H9 (cell line): ENCODE measurements around the gene PDE7B. TPM values are rescaled to one million over a fixed set of nuclear protein-coding genes. Genes with fewer than 3 reads are reported as not detected.
"Not testable (repeated sequence)": the region's sequence is repeated elsewhere in the genome, so short reads cannot be mapped to it uniquely, and the experiment has no call there.

Experiments used
- DNase-seq: peaks from one replicate; pipeline ENCODE4 v3.0.0-alpha.2; 2017
- H2AFZ ChIP-seq: one replicate; pipeline ENCODE4 v1.6.1; 2013; ENCODE audit warnings: mild to moderate bottlenecking, low read length, control low read depth, moderate library complexity
- H2AK5ac ChIP-seq: 2 replicates; pipeline ENCODE4 v1.6.1; 2013; ENCODE audit warnings: low read length, control low read depth, mixed read lengths; ENCODE audit not compliant: insufficient read length
- H2BK120ac ChIP-seq: one replicate; pipeline ENCODE4 v1.6.1; 2013; ENCODE audit warnings: low read depth, mild to moderate bottlenecking, low read length, control low read depth, inconsistent platforms; ENCODE audit not compliant: poor library complexity, severe bottlenecking
- H2BK12ac ChIP-seq: 2 replicates; pipeline ENCODE4 v1.6.1; 2013; ENCODE audit warnings: low read length, control low read depth, mixed read lengths, low read depth; ENCODE audit not compliant: insufficient read length
- H2BK15ac ChIP-seq: 2 replicates; pipeline ENCODE4 v1.6.1; 2013; ENCODE audit warnings: low read depth, low read length, control low read depth
- H2BK20ac ChIP-seq: one replicate; pipeline ENCODE4 v1.6.1; 2013; ENCODE audit warnings: low read depth, mild to moderate bottlenecking, low read length, control low read depth, inconsistent platforms; ENCODE audit not compliant: poor library complexity, severe bottlenecking
- H2BK5ac ChIP-seq: 2 replicates; pipeline ENCODE4 v1.6.1; 2013; ENCODE audit warnings: low read length, control low read depth, mixed read lengths; ENCODE audit not compliant: insufficient read length
- H3K14ac ChIP-seq: 2 replicates; pipeline ENCODE4 v1.6.1; 2013; ENCODE audit warnings: low read length, control low read depth; ENCODE audit not compliant: insufficient read depth
- H3K18ac ChIP-seq: 2 replicates; pipeline ENCODE4 v1.6.1; 2013; ENCODE audit warnings: low read depth, mild to moderate bottlenecking, mixed read lengths, low read length, control low read depth; ENCODE audit not compliant: insufficient read length
- H3K23ac ChIP-seq: 2 replicates; pipeline ENCODE4 v1.6.1; 2013; ENCODE audit warnings: low read length, control low read depth, mixed read lengths, low read depth; ENCODE audit not compliant: insufficient read length
- H3K23me2 ChIP-seq: 2 replicates; pipeline ENCODE4 v1.6.1; 2013; ENCODE audit warnings: low read depth, mild to moderate bottlenecking, mixed read lengths, low read length, control low read depth; ENCODE audit not compliant: insufficient read length, poor library complexity, severe bottlenecking
- H3K27ac ChIP-seq: 2 replicates; pipeline ENCODE4 v1.5.1; 2013; ENCODE audit warnings: low read length, control low read depth, mixed read lengths, low read depth; ENCODE audit not compliant: insufficient read length
- H3K27me3 ChIP-seq: 2 replicates; pipeline ENCODE4 v1.6.1; 2013; ENCODE audit warnings: low read length, control low read depth, inconsistent platforms; ENCODE audit not compliant: insufficient read depth
- H3K4ac ChIP-seq: 2 replicates; pipeline ENCODE4 v1.6.1; 2013; ENCODE audit warnings: low read depth, mild to moderate bottlenecking, control low read depth, inconsistent platforms, low read length, moderate library complexity
- H3K4me1 ChIP-seq: 2 replicates; pipeline ENCODE4 v1.6.1; 2013; ENCODE audit warnings: low read length, control low read depth, inconsistent platforms; ENCODE audit not compliant: insufficient read depth
- H3K4me2 ChIP-seq: 2 replicates; pipeline ENCODE4 v1.6.1; 2013; ENCODE audit warnings: low read length, control low read depth, mixed read lengths; ENCODE audit not compliant: insufficient read length, insufficient read depth
- H3K56ac ChIP-seq: 2 replicates; pipeline ENCODE4 v1.6.1; 2013; ENCODE audit warnings: low read depth, mild to moderate bottlenecking, mixed read lengths, low read length, control low read depth; ENCODE audit not compliant: insufficient read length
- H3K79me1 ChIP-seq: 2 replicates; pipeline ENCODE4 v1.6.1; 2013; ENCODE audit warnings: low read depth, mild to moderate bottlenecking, moderate library complexity, low read length, control low read depth, inconsistent platforms; ENCODE audit not compliant: insufficient read depth, poor library complexity, severe bottlenecking
- H3K79me2 ChIP-seq: 2 replicates; pipeline ENCODE4 v1.6.1; 2013; ENCODE audit warnings: low read length, control low read depth, inconsistent platforms; ENCODE audit not compliant: insufficient read depth
- H3K9ac ChIP-seq: 2 replicates; pipeline ENCODE4 v1.6.1; 2013; ENCODE audit warnings: low read length, control low read depth, mixed read lengths; ENCODE audit not compliant: insufficient read length; ENCODE audit errors: extremely low read depth
- H3K9me3 ChIP-seq: one replicate; pipeline ENCODE4 v1.6.1; 2013; ENCODE audit warnings: low read depth, low read length, inconsistent platforms; ENCODE audit not compliant: control insufficient read depth
- H3T11ph ChIP-seq: one replicate; pipeline ENCODE4 v1.6.1; 2013; ENCODE audit warnings: mild to moderate bottlenecking, low read length, control low read depth, inconsistent platforms
- H4K20me1 ChIP-seq: one replicate; pipeline ENCODE4 v1.6.1; 2013; ENCODE audit not compliant: control insufficient read depth, insufficient read length, insufficient read depth
- H4K5ac ChIP-seq: 2 replicates; pipeline ENCODE4 v1.6.1; 2013; ENCODE audit warnings: low read depth, mild to moderate bottlenecking, mixed read lengths, low read length, control low read depth; ENCODE audit not compliant: insufficient read length
- H4K8ac ChIP-seq: replicated peaks from 2 replicates; pipeline ENCODE4 v1.6.1; 2013; ENCODE audit warnings: low read length, control low read depth, mixed read lengths, low read depth; ENCODE audit not compliant: insufficient read length
- H4K91ac ChIP-seq: 2 replicates; pipeline ENCODE4 v1.6.1; 2013; ENCODE audit warnings: low read depth, mild to moderate bottlenecking, moderate library complexity, mixed read lengths, low read length, control low read depth; ENCODE audit not compliant: insufficient read length
- H3K27ac Mint-ChIP-seq, 3 experiments: 2 replicates in 2 of 3; 3 replicates in 1 of 3; pipeline ENCODE4 v1.8.0; 2020 to 2021; ENCODE audit warnings: mixed read lengths in 3 of 3, mild to moderate bottlenecking in 1 of 3, moderate library complexity in 1 of 3
- H3K27me3 Mint-ChIP-seq: 2 replicates; pipeline ENCODE4 v1.8.0; 2021; ENCODE audit warnings: low read depth, mild to moderate bottlenecking, moderate library complexity, mixed read lengths
- H3K36me3 Mint-ChIP-seq, 3 experiments: 2 replicates in 2 of 3; 3 replicates in 1 of 3; pipeline ENCODE4 v1.8.0; 2020 to 2021; ENCODE audit warnings: low read depth in 3 of 3, mixed read lengths in 3 of 3; ENCODE audit not compliant: insufficient read depth in 1 of 3
- H3K4me1 Mint-ChIP-seq, 2 experiments: 2 replicates each; pipeline ENCODE4 v1.8.0; 2020; ENCODE audit warnings: mixed read lengths in 2 of 2
- H3K4me3 Mint-ChIP-seq, 2 experiments: 2 replicates in 1 of 2; 3 replicates in 1 of 2; pipeline ENCODE4 v1.8.0; 2020 to 2021; ENCODE audit warnings: mild to moderate bottlenecking in 2 of 2, mixed read lengths in 2 of 2, moderate library complexity in 1 of 2
- H3K9me3 Mint-ChIP-seq, 2 experiments: 2 replicates in 1 of 2; 3 replicates in 1 of 2; pipeline ENCODE4 v1.8.0; 2020; ENCODE audit warnings: mild to moderate bottlenecking in 2 of 2, mixed read lengths in 2 of 2, moderate library complexity in 1 of 2
- CTCF ChIP-seq: fragments of 200-600 bp; sonication (generic); conservative IDR thresholded peaks from 3 replicates; pipeline ENCODE4 v1.8.0; 2021; ENCODE audit warnings: antibody characterized with exemption, mild to moderate bottlenecking
- WGBS: extraction: QIAGEN DNeasy Blood & Tissue Kit; methylation state at CpG from one replicate; pipeline ENCODE4 v1.1.7; 2013; ENCODE audit warnings: missing lambda C conversion rate, low lambda C conversion rate, mixed read lengths; ENCODE audit not compliant: insufficient read length; ENCODE audit errors: extremely low coverage; 5-methylcytosine and 5-hydroxymethylcytosine counted together
- total RNA-seq: library from RNA; stranded (reverse); gene quantifications from 2 replicates; pipeline ENCODE4 v1.2.1, GENCODE V29; 2021

The PDE7B gene
- total RNA-seq, 1 experiment from 2014 or later: not detected

DNA sequence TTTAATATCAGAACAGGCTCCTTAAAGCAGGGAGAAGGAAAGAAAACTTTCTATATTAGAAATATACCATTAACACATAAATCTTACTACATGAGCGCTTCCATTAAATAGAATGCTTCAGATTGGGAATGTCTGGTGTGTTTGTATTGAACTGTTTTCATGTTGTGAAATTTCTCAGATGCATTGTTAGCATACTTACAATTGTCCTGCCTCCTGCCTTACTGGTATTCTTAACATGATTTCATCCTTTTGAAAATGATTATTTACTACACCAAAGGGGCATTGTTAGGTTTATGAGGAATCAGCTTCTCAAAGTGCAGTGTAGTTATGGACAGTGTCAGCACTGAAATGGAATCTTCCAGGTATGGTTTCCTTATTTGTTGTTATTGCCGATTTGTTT is 253.1 kb downstream of the PDE7B start:
- TF ChIP-seq CTCF: no peak
- Histone ChIP-seq H3K79me2 (no peaks in the 10 kb centered on the region), H3K9ac (no peak overlapping the region), H2AFZ (no peak overlapping the region), H2BK20ac (no peak overlapping the region), H2BK12ac (no peak overlapping the region), H3T11ph (no peak overlapping the region), H4K8ac (no peak overlapping the region), H3K9me3 (no peaks in the 10 kb centered on the region), H3K23ac (no peak overlapping the region), H3K27me3 (peaks cover 55% of the 10 kb centered on the region), H3K4ac (no peak overlapping the region), H3K79me1 (no peaks in the 10 kb centered on the region), H3K23me2 (no peaks in the 10 kb centered on the region), H3K4me1 (peaks cover 3% of the 10 kb centered on the region; the same call in 1 of the 2 replicates), H3K56ac (no peak overlapping the region), H3K14ac (no peak overlapping the region), H4K91ac (no peak overlapping the region), H3K4me2 (no peak overlapping the region), H3K27ac (no peak overlapping the region), H3K18ac (no peak overlapping the region), H2AK5ac (no peak overlapping the region), H2BK15ac (no peak overlapping the region), H4K20me1 (no peaks in the 10 kb centered on the region), H2BK5ac (no peak overlapping the region), H2BK120ac (no peak overlapping the region), H4K5ac (no peak overlapping the region)
- no CpG with 5 or more reads among the region's 2 CpGs for WGBS
- no peak for DNase-seq
- Mint-ChIP-seq H3K36me3 (no peaks in the 10 kb centered on the region; a peak in 1 of 7 replicates), H3K27me3 (peaks cover 74% of the 10 kb centered on the region), H3K4me3 (no peak overlapping the region), H3K4me1 (peaks cover 30 to 35% of the 10 kb centered on the region in 2 experiments), H3K9me3 (no peaks in the 10 kb centered on the region; a peak in 1 of 5 replicates), H3K27ac (0 out of 7 replicates have a peak overlapping the region, but pooled peaks of 1 of the 3 experiments have one; percentile 45)

DNA sequence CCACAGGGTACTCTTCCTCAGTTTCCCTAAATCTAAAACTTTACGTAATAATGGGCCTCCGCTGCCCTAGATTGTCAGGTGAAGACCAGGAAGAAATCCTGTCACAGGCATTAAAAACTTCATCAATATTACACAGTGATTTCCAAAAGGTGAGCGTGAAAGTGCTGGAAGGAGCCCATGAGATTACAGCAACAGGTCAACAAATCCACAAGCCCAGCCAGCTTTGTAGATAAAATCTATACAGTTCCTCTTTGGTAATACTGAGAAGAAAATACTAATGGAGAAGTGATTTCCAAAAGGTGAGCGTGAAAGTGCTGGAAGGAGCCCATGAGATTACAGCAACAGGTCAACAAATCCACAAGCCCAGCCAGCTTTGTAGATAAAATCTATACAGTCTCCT is 254.3 kb downstream of the PDE7B start:
- H3T11ph ChIP-seq, H2BK5ac ChIP-seq, H3K36me3 Mint-ChIP-seq: not testable (repeated sequence)

More for the DNA sequence above, 254.3 kb downstream of the PDE7B start:
- not testable (repeated sequence) for H3K23me2 ChIP-seq, H3K4me2 ChIP-seq, H3K9me3 ChIP-seq, H3K4me1 ChIP-seq, H3K4me3 Mint-ChIP-seq, H2BK15ac ChIP-seq, H2BK20ac ChIP-seq, H4K91ac ChIP-seq, H2AFZ ChIP-seq, H2AK5ac ChIP-seq, H4K8ac ChIP-seq, H2BK120ac ChIP-seq, H3K23ac ChIP-seq, H3K9ac ChIP-seq, H3K4ac ChIP-seq, H4K5ac ChIP-seq, H3K79me2 ChIP-seq, H3K18ac ChIP-seq, H3K79me1 ChIP-seq, DNase-seq, H4K20me1 ChIP-seq, H2BK12ac ChIP-seq, H3K14ac ChIP-seq, H3K9me3 Mint-ChIP-seq, H3K27ac ChIP-seq, H3K27ac Mint-ChIP-seq, H3K56ac ChIP-seq
- H3K27me3 ChIP-seq: peaks cover 57% of the 10 kb centered on the region
- peaks cover 30 to 35% of the 10 kb centered on the region in 2 experiments for H3K4me1 Mint-ChIP-seq
- H3K27me3 Mint-ChIP-seq: peaks cover 69% of the 10 kb centered on the region
- no CpG with 5 or more reads among the region's 4 CpGs for WGBS
